Activated CD8-positive, alpha-beta T cell treated with anti-CD3 and anti-CD28 coated beads for 36 hours (primary cell): ENCODE results near the gene ECI1. TPM values are rescaled to one million over a fixed set of nuclear protein-coding genes. Genes with fewer than 3 reads are reported as not detected.
A peak's percentile ranks its signal among the peaks of the same experiment; 100 is the strongest.

Experiments used
- ATAC-seq: fragments of 200-7000 bp; cut with Tn5 transposase; one replicate; pipeline ENCODE4 v1.10.0; 2021; ENCODE audit warnings: mild to moderate bottlenecking, moderate library complexity
- CTCF ChIA-PET: fragments of 350-600 bp; sonication (Branson Sonifier 250); formaldehyde crosslinking; loops from one replicate; lab custom pipeline; 2021; ENCODE audit warnings: antibody characterized with exemption; lab: Charles Lee
- POLR2A ChIA-PET: fragments of 350-600 bp; sonication (Branson Sonifier 250); formaldehyde crosslinking; loops from one replicate; lab custom pipeline; 2021; ENCODE audit warnings: antibody characterized with exemption; lab: Charles Lee
- DNase-seq: peaks from one replicate; pipeline ENCODE4 v3.0.0-alpha.2; 2020
- H3K27ac Mint-ChIP-seq: one replicate; pipeline ENCODE4 v1.8.0; 2021; ENCODE audit warnings: mild to moderate bottlenecking, mixed read lengths
- H3K27me3 Mint-ChIP-seq: one replicate; pipeline ENCODE4 v1.8.0; 2021; ENCODE audit warnings: mixed read lengths
- H3K36me3 Mint-ChIP-seq: one replicate; pipeline ENCODE4 v1.8.0; 2021; ENCODE audit warnings: low read depth, mixed read lengths
- H3K4me1 Mint-ChIP-seq: one replicate; pipeline ENCODE4 v1.8.0; 2021; ENCODE audit warnings: low read depth, mixed read lengths
- H3K4me3 Mint-ChIP-seq: one replicate; pipeline ENCODE4 v1.8.0; 2021; ENCODE audit warnings: mild to moderate bottlenecking, moderate library complexity, mixed read lengths
- H3K9me3 Mint-ChIP-seq: one replicate; pipeline ENCODE4 v1.8.0; 2021; ENCODE audit warnings: mixed read lengths
- intact Hi-C: fragments of 100-400 bp; cut with micrococcal nuclease; formaldehyde crosslinking; loops from one replicate; pipeline ENCODE4 v1.10.0; 2022
- total RNA-seq, 2 experiments: library from RNA; stranded (reverse); gene quantifications; one replicate each; pipeline ENCODE4 v1.2.3, GENCODE V29; 2021
- TF ChIP-seq, protein P1 (sequence below): fragments of 200-600 bp; IDR thresholded peaks from one replicate; pipeline ENCODE4 v1.8.0; 2022; ENCODE audit warnings: antibody characterized with exemption, mild to moderate bottlenecking

Gene ECI1
- total RNA-seq, 2 experiments from 2014 or later = 37.4 to 40.5 TPM

DNA sequence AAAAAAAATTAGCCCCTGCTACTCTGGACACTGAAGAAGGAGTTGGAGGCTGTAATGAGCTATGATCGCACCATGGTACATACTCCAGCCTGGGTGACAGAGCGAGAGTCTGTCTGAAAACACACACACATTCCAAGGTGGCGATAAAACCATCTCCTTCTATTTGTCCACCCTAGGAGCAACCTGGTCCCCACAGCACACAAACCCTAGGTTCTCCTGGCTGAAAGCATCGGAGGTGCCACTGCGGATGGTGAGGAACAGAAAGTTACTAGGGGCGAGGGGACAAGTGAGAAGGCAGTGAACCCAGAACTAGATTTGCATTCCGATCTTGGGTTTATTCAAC lies 1.4 kb upstream of the ECI1 start:
- Mint-ChIP-seq H3K4me1 (peaks cover 14% of the 10 kb centered on the region), H3K9me3 (no peaks in the 10 kb centered on the region), H3K36me3 (peaks cover 46% of the 10 kb centered on the region), H3K27me3 (no peaks in the 10 kb centered on the region), H3K27ac (peak overlapping the region; percentile 49), H3K4me3 (peak overlapping the region; percentile 7)
- intact Hi-C loops = no loop called here
- DNase-seq = no peak
- ATAC-seq = no peak
- ChIA-PET POLR2A (interaction anchor here (0.6 to 3.8 kb wide), 13 partner anchors 9 to 272 kb away, joined by 3 to 59 read pairs (median 7); partner anchors contain the start of genes DNASE1L2, PGP and TRAF7), CTCF (interaction anchor here (1.1 to 3.1 kb wide), 4 partner anchors 10 to 248 kb away, joined by 3 to 24 read pairs (median 10); partner anchors contain the start of gene CASKIN1)
- TF ChIP-seq, protein P1, sequence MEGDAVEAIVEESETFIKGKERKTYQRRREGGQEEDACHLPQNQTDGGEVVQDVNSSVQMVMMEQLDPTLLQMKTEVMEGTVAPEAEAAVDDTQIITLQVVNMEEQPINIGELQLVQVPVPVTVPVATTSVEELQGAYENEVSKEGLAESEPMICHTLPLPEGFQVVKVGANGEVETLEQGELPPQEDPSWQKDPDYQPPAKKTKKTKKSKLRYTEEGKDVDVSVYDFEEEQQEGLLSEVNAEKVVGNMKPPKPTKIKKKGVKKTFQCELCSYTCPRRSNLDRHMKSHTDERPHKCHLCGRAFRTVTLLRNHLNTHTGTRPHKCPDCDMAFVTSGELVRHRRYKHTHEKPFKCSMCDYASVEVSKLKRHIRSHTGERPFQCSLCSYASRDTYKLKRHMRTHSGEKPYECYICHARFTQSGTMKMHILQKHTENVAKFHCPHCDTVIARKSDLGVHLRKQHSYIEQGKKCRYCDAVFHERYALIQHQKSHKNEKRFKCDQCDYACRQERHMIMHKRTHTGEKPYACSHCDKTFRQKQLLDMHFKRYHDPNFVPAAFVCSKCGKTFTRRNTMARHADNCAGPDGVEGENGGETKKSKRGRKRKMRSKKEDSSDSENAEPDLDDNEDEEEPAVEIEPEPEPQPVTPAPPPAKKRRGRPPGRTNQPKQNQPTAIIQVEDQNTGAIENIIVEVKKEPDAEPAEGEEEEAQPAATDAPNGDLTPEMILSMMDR = no peak

DNA sequence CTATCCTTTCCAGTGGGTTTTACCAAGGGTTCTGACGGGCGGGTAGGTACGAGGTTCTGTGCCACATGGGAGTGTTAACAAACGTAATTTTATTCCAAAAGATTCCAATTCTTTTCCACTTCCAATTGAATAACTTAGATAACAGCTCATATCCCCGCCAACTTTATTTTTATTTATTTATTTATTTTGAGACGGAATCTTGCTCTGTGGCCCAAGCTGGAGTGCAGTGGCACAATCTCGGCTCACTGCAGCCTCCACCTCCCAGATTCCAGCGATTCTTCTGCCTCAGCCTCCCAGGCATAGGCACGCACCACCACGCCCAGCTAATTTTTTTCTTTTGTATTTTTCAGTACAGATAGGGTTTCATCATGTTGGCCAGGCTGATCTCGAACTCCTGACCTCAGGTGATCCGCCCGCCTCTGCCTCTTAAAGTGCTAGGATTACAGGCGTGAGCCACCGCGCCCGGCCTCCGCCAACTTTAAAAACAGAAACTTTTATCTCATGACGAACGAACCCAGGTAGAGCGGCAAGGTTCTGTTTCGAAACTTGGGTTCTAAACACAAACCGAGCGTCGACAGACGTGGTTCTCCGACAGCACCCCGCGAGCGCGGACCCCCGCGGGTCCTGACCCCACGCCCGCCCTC lies 613 bp downstream of the ECI1 start:
- intact Hi-C loops = no loop called here
- ChIA-PET CTCF (interaction anchor here (0.9 to 3.1 kb wide), 4 partner anchors 12 to 56 kb away, joined by 4 to 24 read pairs (median 10); partner anchors contain the start of gene CASKIN1), POLR2A (interaction anchor here (0.8 to 3.8 kb wide), 21 partner anchors 9 to 646 kb away, joined by 3 to 59 read pairs (median 5); partner anchors contain the start of genes BRICD5, DNASE1L2, RNPS1 and TRAF7)
- H3K27me3 Mint-ChIP-seq = no peaks in the 10 kb centered on the region
- peak; percentile 70 for DNase-seq
- H3K4me1 Mint-ChIP-seq = peaks cover 14% of the 10 kb centered on the region
- H3K4me3 Mint-ChIP-seq = peak overlapping the region; percentile 88
- peak overlapping the region; percentile 91 for H3K27ac Mint-ChIP-seq
- H3K36me3 Mint-ChIP-seq = peaks cover 33% of the 10 kb centered on the region
- no peak for ATAC-seq
- TF ChIP-seq, protein P1 = no peak
- no peaks in the 10 kb centered on the region for H3K9me3 Mint-ChIP-seq

DNA sequence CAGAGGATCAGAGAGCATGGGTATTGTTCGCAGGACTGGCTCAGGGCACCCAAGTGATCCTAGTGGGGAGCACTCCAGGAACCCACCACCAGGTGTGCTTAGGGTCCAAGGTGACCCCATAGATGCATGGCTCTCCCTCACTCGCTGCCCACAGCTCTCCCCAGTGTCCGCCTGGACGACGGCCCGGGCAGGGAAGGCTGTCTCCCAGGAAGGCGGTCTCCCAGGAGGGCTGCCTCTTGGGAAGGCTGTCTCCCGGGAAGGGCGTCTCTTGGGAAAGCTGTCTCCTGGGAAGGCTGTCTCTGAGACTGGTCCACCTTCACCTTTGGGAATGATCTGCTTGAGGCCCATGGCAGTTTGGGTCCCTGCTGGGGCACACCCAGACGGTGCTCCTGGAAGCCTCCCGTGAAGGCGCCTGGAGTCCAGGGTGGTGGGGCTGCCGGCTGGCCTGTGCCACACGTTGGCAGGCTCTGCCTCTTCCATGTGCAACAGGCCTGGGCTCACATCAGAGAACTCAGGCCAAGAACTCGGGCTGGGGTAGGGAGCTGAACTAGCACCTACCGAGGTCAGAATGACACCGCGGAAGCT lies 5.0 kb downstream of the ECI1 start:
- peaks cover 5% of the 10 kb centered on the region for H3K4me1 Mint-ChIP-seq
- H3K4me3 Mint-ChIP-seq = no peak overlapping the region
- H3K27me3 Mint-ChIP-seq = no peaks in the 10 kb centered on the region
- ChIA-PET CTCF (interaction anchor here (1.1 kb wide), 1 partner anchor 11 kb away, joined by 3 read pairs; no protein-coding TSS in a partner anchor), POLR2A (interaction anchor here (1.2 kb wide), 1 partner anchor 20 kb away, joined by 3 read pairs; no protein-coding TSS in a partner anchor)
- peaks cover 18% of the 10 kb centered on the region for H3K36me3 Mint-ChIP-seq
- ATAC-seq (no peak), DNase-seq (no peak)
- H3K27ac Mint-ChIP-seq = no peak overlapping the region
- intact Hi-C loops = no loop called here
- TF ChIP-seq, protein P1 = no peak
- H3K9me3 Mint-ChIP-seq = no peaks in the 10 kb centered on the region

DNA sequence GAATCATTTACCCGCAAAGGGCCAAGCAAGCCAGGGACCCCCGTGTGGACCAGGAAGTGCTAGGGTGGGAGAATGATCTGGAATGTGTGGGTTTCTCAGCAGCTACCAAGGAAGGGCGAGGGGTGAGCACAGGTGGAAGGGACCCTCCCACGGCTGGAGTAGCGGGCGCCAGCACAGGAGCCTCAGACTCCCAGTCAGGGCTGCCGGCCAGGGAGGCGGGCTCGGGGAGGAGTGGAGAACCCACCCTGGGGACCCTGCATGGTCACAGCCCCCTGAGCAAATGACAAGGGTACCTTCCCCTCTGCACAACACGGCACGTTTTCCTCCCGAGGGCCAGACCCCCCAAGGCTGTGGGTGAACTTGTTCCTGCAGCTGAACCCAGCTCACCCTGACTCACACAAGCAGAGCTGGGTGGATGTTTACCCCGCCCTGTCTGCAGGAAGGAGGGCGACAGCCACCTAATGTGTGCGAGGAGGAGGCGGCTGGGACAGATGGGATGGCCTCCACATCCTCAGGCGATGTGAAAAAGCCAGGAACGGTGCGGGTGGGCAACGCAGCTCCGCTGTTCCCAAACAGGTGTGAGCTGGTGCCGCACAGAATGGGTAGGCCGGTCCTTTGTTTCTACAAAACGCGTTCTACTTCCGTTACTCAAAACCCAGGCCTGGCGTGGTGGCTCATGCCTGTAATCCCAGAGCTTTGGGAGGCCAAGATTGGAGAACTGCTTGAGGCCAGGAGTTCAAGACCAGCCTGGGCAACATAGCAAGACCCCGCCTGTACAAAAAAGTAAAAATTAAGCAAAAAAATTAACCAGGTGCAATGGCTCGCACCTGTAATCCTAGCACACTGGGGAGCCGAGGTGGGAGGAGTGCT lies 6.2 kb downstream of the ECI1 start:
- Mint-ChIP-seq H3K4me3 (no peak overlapping the region), H3K27me3 (no peaks in the 10 kb centered on the region), H3K9me3 (no peaks in the 10 kb centered on the region), H3K27ac (no peak overlapping the region), H3K4me1 (no peaks in the 10 kb centered on the region), H3K36me3 (peaks cover 16% of the 10 kb centered on the region)
- ChIA-PET CTCF (interaction anchor here (1.1 kb wide), 1 partner anchor 50 kb away, joined by 3 read pairs; no protein-coding TSS in a partner anchor), POLR2A (interaction anchor here (0.9 kb wide), 1 partner anchor 51 kb away, joined by 4 read pairs; no protein-coding TSS in a partner anchor)
- TF ChIP-seq, protein P1 = no peak
- ATAC-seq (no peak), DNase-seq (no peak)
- intact Hi-C loops = no loop called here
